ENCODE measurements around the gene NFS1. TPM values are rescaled to one million over a fixed set of nuclear protein-coding genes. Genes with fewer than 3 reads are reported as not detected.
A peak's percentile ranks its signal among the peaks of the same experiment; 100 is the strongest.

Gene NFS1
- total and polyA plus RNA-seq, 2 donors, result 16.9 to 33.4 TPM

- Histone ChIP-seq H3K27ac (ENCODE audit: low read depth) (no peak overlapping the region), H3K4me3 (ENCODE audit: low read depth, low read length) (no peak overlapping the region), H3K36me3 (ENCODE audit: insufficient read depth) (no peaks in the 10 kb centered on the region), H3K4me1 (ENCODE audit: insufficient read depth) (peaks cover 3% of the 10 kb centered on the region)
- DNase-seq (ENCODE audit: extremely low spot score), result no peak
- WGBS, result 30% methylated on average over 2 of the region's 2 CpGs
Observed at GRCh38 chr20:35662551-35662950, 36.6 kb downstream of the NFS1 start.

DNA sequence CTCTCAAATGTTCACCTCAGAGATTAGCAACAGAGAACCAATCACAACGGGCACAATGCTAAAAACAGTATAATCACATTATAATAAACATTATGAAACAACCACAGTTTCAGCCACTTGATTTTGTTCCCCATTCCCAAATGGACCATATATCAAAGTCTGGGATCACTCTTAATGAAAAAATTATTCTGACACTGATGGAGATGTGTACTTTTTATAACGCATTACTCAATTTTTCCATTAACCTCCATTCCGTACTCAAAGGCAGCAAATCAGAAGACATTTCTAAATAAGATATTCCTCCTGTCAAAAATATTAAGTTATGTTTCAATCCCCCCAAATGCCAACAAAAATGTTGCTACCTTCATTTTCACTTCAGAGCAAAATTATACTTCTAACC lies 37.2 kb downstream of the NFS1 start:
- Histone ChIP-seq H3K4me1 (ENCODE audit: insufficient read depth) (peaks cover 3% of the 10 kb centered on the region), H3K36me3 (ENCODE audit: insufficient read depth) (no peaks in the 10 kb centered on the region), H3K4me3 (ENCODE audit: low read depth, low read length) (no peak overlapping the region), H3K27ac (ENCODE audit: low read depth) (no peak overlapping the region)
- 33% methylated on average over 3 of the region's 3 CpGs for WGBS
- no peak for DNase-seq (ENCODE audit: extremely low spot score)

DNA sequence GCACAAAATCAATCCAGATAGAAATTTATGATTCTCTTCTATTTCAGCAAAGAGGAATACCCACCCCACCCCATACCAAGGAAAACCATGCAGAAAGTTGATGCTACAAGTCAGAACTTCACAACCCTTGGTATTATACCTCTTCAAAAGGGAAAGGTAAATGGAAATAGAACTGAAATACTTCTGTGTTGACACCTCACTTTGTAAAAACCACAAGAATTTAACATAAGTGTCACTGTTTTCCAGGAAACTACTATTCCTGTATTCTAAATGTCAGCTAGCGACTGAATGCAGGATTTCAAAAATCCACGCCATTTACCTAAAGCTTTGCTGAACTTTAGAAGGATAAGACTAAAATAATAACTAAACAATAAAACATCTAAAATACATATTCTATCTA lies 38.1 kb downstream of the NFS1 start:
- Histone ChIP-seq H3K4me1 (ENCODE audit: insufficient read depth) (peaks cover 3% of the 10 kb centered on the region), H3K36me3 (ENCODE audit: insufficient read depth) (no peaks in the 10 kb centered on the region), H3K4me3 (ENCODE audit: low read depth, low read length) (no peak overlapping the region), H3K27ac (ENCODE audit: low read depth) (no peak overlapping the region)
- no peak for DNase-seq (ENCODE audit: extremely low spot score)
- WGBS, result 79% methylated on average over 2 of the region's 2 CpGs

- no peak overlapping the region for H3K4me3 ChIP-seq (ENCODE audit: low read depth, low read length)
- H3K36me3 ChIP-seq (ENCODE audit: insufficient read depth), result no peaks in the 10 kb centered on the region
- H3K4me1 ChIP-seq (ENCODE audit: insufficient read depth), result peaks cover 3% of the 10 kb centered on the region
- no peak overlapping the region for H3K27ac ChIP-seq (ENCODE audit: low read depth)
- 93% methylated on average over 10 of the region's 10 CpGs for WGBS
- DNase-seq (ENCODE audit: extremely low spot score), result no peak
Observed at GRCh38 chr20:35660122-35660937, 38.8 kb downstream of the NFS1 start.

DNA sequence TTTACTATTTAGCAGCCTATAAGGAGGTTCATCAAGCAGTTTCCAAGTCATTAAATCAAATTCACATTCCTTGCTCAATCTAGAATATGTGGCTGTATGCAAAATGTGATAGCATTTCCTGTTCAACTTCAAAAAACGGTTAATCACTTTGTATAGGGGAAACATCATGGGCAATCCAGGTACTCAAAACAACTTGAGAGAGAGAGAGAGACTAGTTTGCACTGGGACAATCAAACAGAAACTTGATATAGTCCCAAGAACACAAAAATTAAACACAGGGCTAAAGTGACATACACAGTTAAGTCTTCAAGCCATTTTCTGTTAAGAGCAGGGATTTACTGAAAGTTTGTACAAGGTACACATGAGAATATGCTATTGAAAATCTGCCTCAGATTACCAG lies 41.9 kb downstream of the NFS1 start:
- H3K4me1 ChIP-seq (ENCODE audit: insufficient read depth), result peaks cover 3% of the 10 kb centered on the region

GRCh38 chr20:35654415-35654814 lies 44.7 kb downstream of the NFS1 start:
- DNase-seq (ENCODE audit: extremely low spot score), result no peak
- no peaks in the 10 kb centered on the region for H3K4me1 ChIP-seq (ENCODE audit: insufficient read depth)
- WGBS, result 96% methylated on average over 9 of the region's 9 CpGs

More for the DNA sequence above, 41.9 kb downstream of the NFS1 start:
- Histone ChIP-seq H3K4me3 (ENCODE audit: low read depth, low read length) (no peak overlapping the region), H3K27ac (ENCODE audit: low read depth) (peak overlapping the region; percentile 38), H3K36me3 (ENCODE audit: insufficient read depth) (no peaks in the 10 kb centered on the region)
- DNase-seq (ENCODE audit: extremely low spot score), result no peak
- 36% methylated on average over 1 of the region's 1 CpG for WGBS

DNA sequence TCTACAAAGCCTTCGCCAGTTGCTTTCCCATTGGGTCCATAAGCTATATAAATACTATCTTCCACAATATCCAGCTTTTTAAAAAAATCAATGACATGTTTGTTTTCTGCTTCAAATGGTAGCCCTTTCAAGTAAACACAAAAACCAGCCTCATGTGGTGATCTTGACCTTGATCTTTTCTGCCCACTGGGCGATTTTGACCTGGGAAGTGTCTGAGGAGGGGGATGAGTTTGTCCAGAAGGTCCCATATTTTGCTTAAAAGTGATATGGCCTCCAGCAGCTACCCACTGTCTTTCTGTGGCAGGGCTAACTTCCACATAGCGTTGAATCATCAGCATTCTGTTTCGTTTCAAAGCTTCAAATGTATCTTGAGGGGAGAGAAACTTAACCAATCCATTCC lies 45.3 kb downstream of the NFS1 start:
- Histone ChIP-seq H3K4me1 (ENCODE audit: insufficient read depth) (no peaks in the 10 kb centered on the region), H3K4me3 (ENCODE audit: low read depth, low read length) (no peak overlapping the region), H3K36me3 (ENCODE audit: insufficient read depth) (no peaks in the 10 kb centered on the region), H3K27ac (ENCODE audit: low read depth) (no peak overlapping the region)
- 90% methylated on average over 4 of the region's 4 CpGs for WGBS
- no peak for DNase-seq (ENCODE audit: extremely low spot score)

More at GRCh38 chr20:35654415-35654814, 44.7 kb downstream of the NFS1 start:
- Histone ChIP-seq H3K4me3 (ENCODE audit: low read depth, low read length) (no peak overlapping the region), H3K27ac (ENCODE audit: low read depth) (no peak overlapping the region), H3K36me3 (ENCODE audit: insufficient read depth) (no peaks in the 10 kb centered on the region)

DNA sequence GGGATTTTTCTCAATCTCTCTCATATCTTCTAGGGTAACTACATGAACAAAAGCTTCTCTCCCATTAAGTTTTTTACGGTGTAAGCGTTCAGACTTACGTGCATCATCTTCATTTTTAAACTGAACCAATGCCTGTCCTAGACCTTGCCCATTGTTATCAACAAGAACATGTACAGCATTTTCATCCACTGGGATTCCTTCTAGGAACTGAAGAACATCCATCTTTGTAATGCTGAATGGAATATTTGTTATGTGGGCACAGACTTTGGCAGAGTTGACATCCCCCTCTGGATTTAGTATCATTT lies 45.8 kb downstream of the NFS1 start:
- DNase-seq (ENCODE audit: extremely low spot score), result no peak
- 97% methylated on average over 3 of the region's 3 CpGs for WGBS
- Histone ChIP-seq H3K27ac (ENCODE audit: low read depth) (no peak overlapping the region), H3K36me3 (ENCODE audit: insufficient read depth) (no peaks in the 10 kb centered on the region), H3K4me3 (ENCODE audit: low read depth, low read length) (no peak overlapping the region), H3K4me1 (ENCODE audit: insufficient read depth) (no peaks in the 10 kb centered on the region)

DNA sequence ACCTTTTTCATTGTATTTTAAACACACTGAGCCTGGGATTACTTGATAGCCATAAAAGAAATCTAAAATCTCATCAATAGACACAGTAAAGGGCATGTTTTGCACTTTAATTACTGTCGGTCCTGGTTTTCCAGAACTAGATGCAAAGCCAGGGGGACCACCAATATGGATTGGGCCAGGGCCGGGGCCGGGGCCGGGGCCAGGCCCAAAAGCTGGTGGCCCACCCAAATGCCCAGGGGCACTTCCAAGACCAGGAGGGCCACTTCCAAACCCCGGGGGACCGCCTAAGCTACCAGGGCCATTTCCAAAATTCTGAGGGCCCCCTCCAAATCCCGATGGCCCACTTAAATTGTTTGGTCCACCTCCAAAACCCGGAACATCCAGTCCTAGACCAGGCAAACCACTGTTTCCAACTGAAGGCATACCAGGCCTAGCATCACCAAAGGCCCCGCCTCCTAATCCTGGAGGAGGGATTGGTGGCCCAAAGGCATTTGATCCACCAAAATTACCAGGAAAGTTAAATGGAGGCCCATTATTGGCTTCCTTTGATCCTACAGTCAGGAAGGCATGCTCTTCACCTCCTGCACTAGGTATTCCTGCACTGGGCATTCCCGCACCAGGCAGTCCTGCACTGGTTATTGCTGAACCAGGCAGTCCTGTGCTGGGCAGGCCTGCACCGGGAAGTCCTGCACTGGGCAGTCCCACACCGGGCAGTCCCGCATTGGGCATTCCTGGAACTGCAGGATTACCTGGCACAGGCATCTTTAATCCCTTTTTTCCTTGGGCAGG lies 46.3 kb downstream of the NFS1 start:
- Histone ChIP-seq H3K4me1 (ENCODE audit: insufficient read depth) (no peaks in the 10 kb centered on the region), H3K36me3 (ENCODE audit: insufficient read depth) (no peaks in the 10 kb centered on the region), H3K4me3 (ENCODE audit: low read depth, low read length) (no peak overlapping the region), H3K27ac (ENCODE audit: low read depth) (no peak overlapping the region)
- 97% methylated on average over 13 of the region's 13 CpGs for WGBS
- DNase-seq (ENCODE audit: extremely low spot score), result no peak

- Histone ChIP-seq H3K4me3 (ENCODE audit: low read depth, low read length) (no peak overlapping the region), H3K27ac (ENCODE audit: low read depth) (no peak overlapping the region), H3K36me3 (ENCODE audit: insufficient read depth) (no peaks in the 10 kb centered on the region), H3K4me1 (ENCODE audit: insufficient read depth) (no peaks in the 10 kb centered on the region)
- DNase-seq (ENCODE audit: extremely low spot score), result no peak
Observed at GRCh38 chr20:35651958-35652357, 47.2 kb downstream of the NFS1 start.

GRCh38 chr20:35650632-35651031 lies 48.5 kb downstream of the NFS1 start:
- no peak overlapping the region for H3K27ac ChIP-seq (ENCODE audit: low read depth)
- WGBS, result 72% methylated on average over 3 of the region's 3 CpGs

GRCh38 chr20:35648836-35649235 lies 50.3 kb downstream of the NFS1 start:
- Histone ChIP-seq H3K4me3 (ENCODE audit: low read depth, low read length) (no peak overlapping the region), H3K27ac (ENCODE audit: low read depth) (no peak overlapping the region), H3K36me3 (ENCODE audit: insufficient read depth) (no peaks in the 10 kb centered on the region), H3K4me1 (ENCODE audit: insufficient read depth) (peaks cover 1% of the 10 kb centered on the region)
- DNase-seq (ENCODE audit: extremely low spot score), result no peak

More at GRCh38 chr20:35650632-35651031, 48.5 kb downstream of the NFS1 start:
- Histone ChIP-seq H3K4me1 (ENCODE audit: insufficient read depth) (peaks cover 1% of the 10 kb centered on the region), H3K4me3 (ENCODE audit: low read depth, low read length) (no peak overlapping the region), H3K36me3 (ENCODE audit: insufficient read depth) (no peaks in the 10 kb centered on the region)
- no peak for DNase-seq (ENCODE audit: extremely low spot score)

DNA sequence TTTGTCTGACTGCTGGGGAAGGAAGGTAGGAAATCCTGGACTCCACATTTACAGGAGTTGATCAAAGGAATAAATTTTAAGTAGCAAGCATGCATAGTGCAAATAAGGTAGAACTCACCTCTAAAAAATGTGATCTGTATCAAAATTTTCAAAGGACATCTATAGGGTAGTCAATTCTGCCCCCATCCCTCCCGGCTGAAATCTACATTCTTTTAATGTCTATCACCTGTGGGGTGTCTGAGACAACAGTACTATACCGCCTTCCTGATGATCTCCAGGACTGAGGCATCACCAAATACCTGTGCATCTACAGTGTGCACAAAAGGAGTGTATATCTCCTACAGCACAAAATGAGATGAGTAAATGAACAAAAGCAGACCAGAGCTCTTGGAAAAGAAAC lies 54.3 kb downstream of the NFS1 start:
- DNase-seq (ENCODE audit: extremely low spot score), result no peak
- Histone ChIP-seq H3K4me3 (ENCODE audit: low read depth, low read length) (no peak overlapping the region), H3K4me1 (ENCODE audit: insufficient read depth) (peaks cover 1% of the 10 kb centered on the region), H3K36me3 (ENCODE audit: insufficient read depth) (no peaks in the 10 kb centered on the region), H3K27ac (ENCODE audit: low read depth) (no peak overlapping the region)
- 85% methylated on average over 2 of the region's 2 CpGs for WGBS

DNA sequence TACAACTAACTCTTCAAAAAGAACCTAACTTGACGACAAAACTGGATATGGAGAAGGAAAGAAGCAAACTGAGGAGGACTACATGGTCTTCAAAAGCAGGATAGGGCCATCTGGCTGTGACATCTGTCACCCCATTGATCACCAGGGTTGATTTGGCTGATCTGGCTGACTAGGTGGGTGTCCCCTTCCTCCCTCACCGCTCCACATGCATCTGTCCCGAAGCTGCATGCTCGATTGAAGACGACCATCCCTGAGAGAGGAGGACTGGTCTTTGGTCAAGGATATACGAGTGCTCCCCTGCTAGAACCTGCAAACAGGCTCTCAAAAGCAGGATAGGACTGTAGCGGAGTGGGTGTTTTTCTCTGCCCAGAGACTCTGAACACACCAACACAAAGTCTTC lies 56.1 kb downstream of the NFS1 start:
- peaks cover 1% of the 10 kb centered on the region for H3K4me1 ChIP-seq (ENCODE audit: insufficient read depth)
- H3K36me3 ChIP-seq (ENCODE audit: insufficient read depth), result no peaks in the 10 kb centered on the region
- 95% methylated on average over 7 of the region's 7 CpGs for WGBS
- no peak overlapping the region for H3K4me3 ChIP-seq (ENCODE audit: low read depth, low read length)
- no peak overlapping the region for H3K27ac ChIP-seq (ENCODE audit: low read depth)
- no peak for DNase-seq (ENCODE audit: extremely low spot score)
